Ascending aorta (tissue), 2 donors: ENCODE results near the gene OR10H1. TPM values are rescaled to one million over a fixed set of nuclear protein-coding genes. Genes with fewer than 3 reads are reported as not detected.
"Not testable (repeated sequence)": the region's sequence is repeated elsewhere in the genome, so short reads cannot be mapped to it uniquely, and the experiment has no call there.

Source experiments
- DNase-seq, 2 donors: peaks; one replicate each; pipeline ENCODE4 v3.0.0-alpha.2; 2019; ENCODE audit warnings: low spot score in 2 of 2
- H3K27ac ChIP-seq, 2 donors: fragments of 200-600 bp; sonication (generic); one replicate each; pipeline ENCODE4 v1.5.1; 2016 to 2017; ENCODE audit warnings: mild to moderate bottlenecking in 1 of 2
- H3K27me3 ChIP-seq: fragments of 200-600 bp; sonication (generic); one replicate; pipeline ENCODE4 v1.5.1; 2017
- H3K36me3 ChIP-seq, 2 donors: fragments of 200-600 bp; sonication (generic); one replicate each; pipeline ENCODE4 v1.5.1; 2016
- H3K4me1 ChIP-seq, 2 donors: fragments of 200-600 bp; sonication (generic); one replicate each; pipeline ENCODE4 v1.5.1; 2016 to 2017; ENCODE audit warnings: mild to moderate bottlenecking in 1 of 2
- H3K4me3 ChIP-seq, 2 donors: fragments of 200-600 bp; sonication (generic); one replicate each; pipeline ENCODE4 v1.5.1; 2016 to 2017; ENCODE audit warnings: mild to moderate bottlenecking in 1 of 2
- H3K9me3 ChIP-seq, 2 donors: fragments of 200-600 bp; sonication (generic); one replicate each; pipeline ENCODE4 v1.5.1; 2016
- intact Hi-C: fragments of 100-400 bp; cut with DNase I; formaldehyde crosslinking; loops from one replicate; pipeline ENCODE4 v1.15.1; 2023
- total RNA-seq: library from RNA; depleted of rRNA; stranded (reverse); fragments of >200 nt; gene quantifications from one replicate; pipeline ENCODE4 v1.1.0, GENCODE V29; 2016
- TF ChIP-seq, protein P1 (sequence below), 3 experiments: fragments of 200-600 bp in 2 of 3; fragments of 450-650 bp in 1 of 3; sonication (generic) in 2 of 3; IDR thresholded peaks; one replicate each; pipeline ENCODE4 v1.5.1; 2016 to 2019; ENCODE audit warnings: antibody characterized with exemption in 3 of 3, mild to moderate bottlenecking in 1 of 3, moderate library complexity in 1 of 3

The OR10H1 gene
- total RNA-seq, 1 donor from 2014 or later: not detected

DNA sequence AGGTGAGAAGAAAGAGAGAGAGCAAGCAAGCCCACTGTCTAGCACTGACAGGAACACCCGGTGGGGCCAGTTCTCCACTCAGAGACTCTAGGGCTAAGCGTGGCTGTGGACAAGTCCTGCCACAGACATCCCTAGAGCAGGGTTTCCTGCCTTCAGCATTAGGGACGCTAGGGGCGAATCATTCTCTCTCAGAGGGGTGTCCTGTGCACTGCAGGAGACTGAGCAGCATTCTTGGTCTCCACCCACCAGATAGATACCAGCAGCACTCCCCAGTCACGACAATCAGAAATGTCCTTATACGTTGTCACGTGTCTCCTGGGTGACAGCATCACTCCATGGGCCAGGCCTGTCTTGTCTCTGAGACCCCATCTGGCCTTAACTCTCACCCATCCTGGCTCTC is 1.5 kb downstream of the OR10H1 start:
- DNase-seq: no peak
- H3K27me3 ChIP-seq: no peaks in the 10 kb centered on the region

DNA sequence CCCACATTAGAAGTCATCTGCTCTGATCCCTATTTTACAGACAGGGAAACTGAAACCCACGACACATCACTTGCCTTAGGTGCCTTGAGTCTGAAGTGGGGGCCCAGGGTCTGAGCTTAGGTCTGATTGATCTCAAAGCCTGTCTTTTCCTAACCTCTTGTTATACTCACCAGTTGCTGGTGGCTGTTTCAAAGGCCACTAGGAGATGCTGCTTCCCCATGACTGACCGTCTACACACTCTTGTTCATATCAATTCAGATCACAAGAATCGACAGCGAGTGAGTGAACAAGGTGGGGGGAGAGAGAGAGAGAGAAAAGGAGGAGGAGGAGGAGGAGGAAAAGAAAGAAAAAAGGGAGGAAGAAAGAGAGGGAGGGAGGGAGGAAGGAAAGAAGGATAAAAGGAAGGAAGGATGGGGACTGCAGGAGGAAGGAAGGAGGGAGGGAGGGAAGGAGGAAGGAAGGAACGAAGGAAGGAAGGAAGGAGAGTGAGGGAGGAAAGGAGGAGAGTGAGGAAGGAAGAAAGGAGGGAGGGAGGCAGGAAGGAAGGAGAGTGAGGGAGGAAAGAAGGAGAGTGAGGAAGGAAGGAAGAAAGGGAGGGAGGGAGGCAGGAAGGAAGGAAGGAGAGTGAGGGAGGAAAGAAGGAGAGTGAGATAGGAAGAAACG is 3.3 kb downstream of the OR10H1 start:
- no peak overlapping the region for H3K27ac ChIP-seq
- TF ChIP-seq, protein P1, sequence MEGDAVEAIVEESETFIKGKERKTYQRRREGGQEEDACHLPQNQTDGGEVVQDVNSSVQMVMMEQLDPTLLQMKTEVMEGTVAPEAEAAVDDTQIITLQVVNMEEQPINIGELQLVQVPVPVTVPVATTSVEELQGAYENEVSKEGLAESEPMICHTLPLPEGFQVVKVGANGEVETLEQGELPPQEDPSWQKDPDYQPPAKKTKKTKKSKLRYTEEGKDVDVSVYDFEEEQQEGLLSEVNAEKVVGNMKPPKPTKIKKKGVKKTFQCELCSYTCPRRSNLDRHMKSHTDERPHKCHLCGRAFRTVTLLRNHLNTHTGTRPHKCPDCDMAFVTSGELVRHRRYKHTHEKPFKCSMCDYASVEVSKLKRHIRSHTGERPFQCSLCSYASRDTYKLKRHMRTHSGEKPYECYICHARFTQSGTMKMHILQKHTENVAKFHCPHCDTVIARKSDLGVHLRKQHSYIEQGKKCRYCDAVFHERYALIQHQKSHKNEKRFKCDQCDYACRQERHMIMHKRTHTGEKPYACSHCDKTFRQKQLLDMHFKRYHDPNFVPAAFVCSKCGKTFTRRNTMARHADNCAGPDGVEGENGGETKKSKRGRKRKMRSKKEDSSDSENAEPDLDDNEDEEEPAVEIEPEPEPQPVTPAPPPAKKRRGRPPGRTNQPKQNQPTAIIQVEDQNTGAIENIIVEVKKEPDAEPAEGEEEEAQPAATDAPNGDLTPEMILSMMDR (IDR thresholded peaks at IDR 0.05): no peak
- no peaks in the 10 kb centered on the region for H3K4me1 ChIP-seq
- no peaks in the 10 kb centered on the region for H3K36me3 ChIP-seq
- H3K9me3 ChIP-seq: no peaks in the 10 kb centered on the region
- H3K27me3 ChIP-seq: no peaks in the 10 kb centered on the region
- intact Hi-C loops: loop anchor here (5.0 kb wide), 1 partner anchor 55 kb away; no protein-coding TSS in a partner anchor
- H3K4me3 ChIP-seq: no peak overlapping the region
- DNase-seq: no peak

More for the DNA sequence above, 1.5 kb downstream of the OR10H1 start:
- Histone ChIP-seq H3K4me1 (no peaks in the 10 kb centered on the region), H3K9me3 (no peaks in the 10 kb centered on the region), H3K36me3 (no peaks in the 10 kb centered on the region), H3K27ac (no peak overlapping the region), H3K4me3 (no peak overlapping the region)
- intact Hi-C loops: loop anchor here (5.0 kb wide), 1 partner anchor 53 kb away; no protein-coding TSS in a partner anchor
- TF ChIP-seq, protein P1 (IDR thresholded peaks at IDR 0.05): no peak

DNA sequence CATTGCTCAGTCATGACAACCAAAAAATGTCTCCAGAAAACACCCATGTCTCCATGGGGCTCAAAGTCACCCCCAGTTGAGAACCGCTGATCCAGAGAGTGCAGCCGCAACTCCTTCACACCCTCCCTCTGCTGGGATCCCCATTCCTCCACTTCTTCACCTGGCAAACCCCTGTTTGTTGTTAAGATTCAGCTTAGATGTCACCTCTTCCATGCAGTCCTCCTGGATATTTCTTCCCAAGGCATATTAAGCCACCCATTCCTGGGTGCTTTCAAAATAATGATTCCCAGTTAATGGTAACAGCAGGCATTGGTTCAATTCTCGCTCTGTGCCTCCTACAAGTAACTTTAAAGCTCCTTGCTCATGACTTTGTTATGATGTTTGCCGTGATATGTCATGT is 4.0 kb downstream of the OR10H1 start:
- no peaks in the 10 kb centered on the region for H3K36me3 ChIP-seq
- H3K27me3 ChIP-seq: no peaks in the 10 kb centered on the region
- intact Hi-C loops: loop anchor here (5.0 kb wide), 1 partner anchor 56 kb away; no protein-coding TSS in a partner anchor
- H3K4me3 ChIP-seq: no peak overlapping the region
- DNase-seq: no peak
- H3K27ac ChIP-seq: no peak overlapping the region
- TF ChIP-seq, protein P1 (IDR thresholded peaks at IDR 0.05): no peak
- no peaks in the 10 kb centered on the region for H3K9me3 ChIP-seq
- no peaks in the 10 kb centered on the region for H3K4me1 ChIP-seq

DNA sequence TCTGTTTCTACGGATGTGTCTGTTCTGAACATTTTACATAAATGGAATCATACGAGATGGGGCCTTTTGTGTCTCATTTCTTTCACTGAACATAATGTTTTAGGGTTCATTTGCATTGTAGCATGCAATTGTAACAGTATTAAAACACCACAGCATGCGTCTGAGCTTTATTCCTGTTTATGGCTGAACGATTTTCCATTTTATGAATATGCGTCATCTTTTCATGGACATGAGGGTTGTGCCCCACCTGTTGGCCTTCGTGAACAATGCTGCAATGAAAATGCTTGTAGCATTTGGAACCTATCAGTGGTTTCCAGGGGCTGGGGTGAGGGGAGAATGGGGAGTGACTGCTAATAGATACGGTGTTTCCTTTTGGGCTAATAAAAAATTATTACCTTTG is 5.1 kb downstream of the OR10H1 start:
- Histone ChIP-seq H3K27ac (no peak overlapping the region), H3K9me3 (no peaks in the 10 kb centered on the region), H3K4me1 (no peaks in the 10 kb centered on the region), H3K27me3 (no peaks in the 10 kb centered on the region), H3K36me3 (no peaks in the 10 kb centered on the region), H3K4me3 (no peak overlapping the region)
- no peak for DNase-seq
- intact Hi-C loops: loop anchor here (5.0 kb wide), 1 partner anchor 57 kb away; no protein-coding TSS in a partner anchor
- TF ChIP-seq, protein P1 (IDR thresholded peaks at IDR 0.05): peak in 1 of 3 experiments; percentile 36

DNA sequence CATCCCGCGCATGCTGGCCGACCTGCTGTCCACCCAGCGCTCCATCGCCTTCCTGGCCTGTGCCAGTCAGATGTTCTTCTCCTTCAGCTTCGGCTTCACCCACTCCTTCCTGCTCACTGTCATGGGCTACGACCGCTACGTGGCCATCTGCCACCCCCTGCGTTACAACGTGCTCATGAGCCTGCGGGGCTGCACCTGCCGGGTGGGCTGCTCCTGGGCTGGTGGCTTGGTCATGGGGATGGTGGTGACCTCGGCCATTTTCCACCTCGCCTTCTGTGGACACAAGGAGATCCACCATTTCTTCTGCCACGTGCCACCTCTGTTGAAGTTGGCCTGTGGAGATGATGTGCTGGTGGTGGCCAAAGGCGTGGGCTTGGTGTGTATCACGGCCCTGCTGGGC is 21.2 kb downstream of the OR10H1 start:
- intact Hi-C loops, H3K36me3 ChIP-seq, H3K27me3 ChIP-seq, H3K27ac ChIP-seq, H3K4me1 ChIP-seq, H3K9me3 ChIP-seq, H3K4me3 ChIP-seq, DNase-seq: not testable (repeated sequence)

DNA sequence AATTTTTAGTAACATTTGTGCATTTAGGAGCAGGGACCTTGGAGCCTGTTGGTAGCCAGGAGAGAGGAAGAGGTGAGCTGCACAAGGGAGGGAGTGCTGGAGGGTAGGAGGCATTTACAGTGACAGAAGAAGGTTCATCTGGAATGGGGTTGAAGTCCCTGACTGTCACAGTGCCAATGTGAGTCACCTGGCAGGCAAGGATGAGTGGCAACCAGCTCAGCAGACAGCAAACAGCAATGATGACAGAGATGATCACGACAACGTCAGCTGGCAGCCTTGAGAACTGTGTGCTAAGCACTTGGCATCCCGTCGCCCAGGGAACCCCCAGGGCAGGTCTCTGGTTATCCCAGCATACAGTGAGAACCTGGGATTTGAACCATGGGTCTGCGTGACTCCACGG is 25.4 kb downstream of the OR10H1 start:
- TF ChIP-seq, protein P1 (IDR thresholded peaks at IDR 0.05): no peak
- Histone ChIP-seq H3K36me3 (no peaks in the 10 kb centered on the region), H3K27ac (no peak overlapping the region), H3K4me3 (no peak overlapping the region), H3K9me3 (no peaks in the 10 kb centered on the region), H3K27me3 (no peaks in the 10 kb centered on the region), H3K4me1 (no peaks in the 10 kb centered on the region)
- intact Hi-C loops: no loop called here
- DNase-seq: no peak
